ENCODE measurements around the gene SSNA1. TPM values are rescaled to one million over a fixed set of nuclear protein-coding genes. Genes with fewer than 3 reads are reported as not detected.

SSNA1 gene
- total RNA-seq, 3 donors from 2014 or later, result 75.0 to 92.8 (median 82.7) TPM

- TF ChIP-seq POLR2AphosphoS5 (IDR thresholded peaks at IDR 0.05), result no peak
- TF ChIP-seq, protein P1, sequence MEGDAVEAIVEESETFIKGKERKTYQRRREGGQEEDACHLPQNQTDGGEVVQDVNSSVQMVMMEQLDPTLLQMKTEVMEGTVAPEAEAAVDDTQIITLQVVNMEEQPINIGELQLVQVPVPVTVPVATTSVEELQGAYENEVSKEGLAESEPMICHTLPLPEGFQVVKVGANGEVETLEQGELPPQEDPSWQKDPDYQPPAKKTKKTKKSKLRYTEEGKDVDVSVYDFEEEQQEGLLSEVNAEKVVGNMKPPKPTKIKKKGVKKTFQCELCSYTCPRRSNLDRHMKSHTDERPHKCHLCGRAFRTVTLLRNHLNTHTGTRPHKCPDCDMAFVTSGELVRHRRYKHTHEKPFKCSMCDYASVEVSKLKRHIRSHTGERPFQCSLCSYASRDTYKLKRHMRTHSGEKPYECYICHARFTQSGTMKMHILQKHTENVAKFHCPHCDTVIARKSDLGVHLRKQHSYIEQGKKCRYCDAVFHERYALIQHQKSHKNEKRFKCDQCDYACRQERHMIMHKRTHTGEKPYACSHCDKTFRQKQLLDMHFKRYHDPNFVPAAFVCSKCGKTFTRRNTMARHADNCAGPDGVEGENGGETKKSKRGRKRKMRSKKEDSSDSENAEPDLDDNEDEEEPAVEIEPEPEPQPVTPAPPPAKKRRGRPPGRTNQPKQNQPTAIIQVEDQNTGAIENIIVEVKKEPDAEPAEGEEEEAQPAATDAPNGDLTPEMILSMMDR (IDR thresholded peaks at IDR 0.05), result no peak
- TF ChIP-seq POLR2A (IDR thresholded peaks at IDR 0.05), result no peak
- intact Hi-C loops (cut with DNase I; ENCODE audit: low total_unique reads), result no loop called here
- Histone ChIP-seq H3K27ac (peak overlapping the region in 1 of 2 donors; percentile 88), H3K9me3 (no peaks in the 10 kb centered on the region), H3K4me3 (peak overlapping the region in 1 of 3 donors; percentile 63), H3K27me3 (no peaks in the 10 kb centered on the region), H3K36me3 (no peaks in the 10 kb centered on the region), H3K4me1 (peaks cover 0 to 25% of the 10 kb centered on the region in 2 donors)
- no peak for DNase-seq (ENCODE audit: low spot score in 2 of 2)
These were observed 27.9 kb downstream of the SSNA1 start for GRCh38 chr9:137216188-137216965.

DNA sequence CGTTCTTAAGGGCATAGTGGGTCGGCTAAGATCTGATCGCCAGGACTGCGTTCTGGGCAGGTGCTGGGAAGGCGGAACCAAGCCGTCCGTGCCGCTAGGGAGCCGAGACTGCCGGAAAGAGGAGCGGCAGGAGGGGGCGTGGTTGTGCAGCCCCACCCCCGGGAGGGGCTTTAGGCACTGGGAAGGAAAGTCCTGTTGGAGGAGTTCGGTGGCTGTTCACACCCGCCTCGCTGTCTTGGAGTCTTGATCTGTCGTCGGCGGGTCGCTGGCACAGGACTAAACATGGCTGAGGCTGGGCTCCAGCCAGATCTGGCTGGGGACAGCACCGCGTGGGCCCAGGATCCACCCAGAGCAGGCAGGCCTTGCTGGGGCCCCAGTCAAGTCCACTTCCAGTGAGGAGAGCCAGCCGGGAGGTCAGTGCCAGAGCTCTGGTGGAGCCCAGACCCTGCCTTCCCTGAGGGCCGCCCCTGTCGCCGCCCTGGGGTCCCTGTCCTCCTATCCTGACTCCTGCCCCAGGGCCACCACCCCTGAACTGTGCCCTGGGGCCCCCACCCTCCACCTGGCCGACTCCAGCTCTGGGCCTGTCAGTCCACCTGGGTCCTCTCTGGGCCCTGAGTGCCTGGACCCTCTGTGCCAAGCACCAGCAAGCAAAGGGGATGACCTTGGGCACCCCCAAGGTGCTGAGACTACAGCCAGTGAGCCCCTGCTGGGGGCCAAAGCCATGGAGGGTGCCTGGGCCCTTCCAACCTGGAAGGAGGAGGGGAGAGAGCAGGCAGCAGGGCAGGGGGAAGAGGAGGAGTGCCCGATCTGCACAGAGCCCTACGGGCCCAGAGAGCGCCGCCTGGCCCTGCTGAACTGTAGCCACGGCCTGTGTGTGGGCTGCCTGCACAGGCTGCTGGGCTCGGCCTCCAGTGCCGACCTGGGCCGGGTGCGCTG is 29.1 kb downstream of the SSNA1 start:
- no peaks in the 10 kb centered on the region for H3K9me3 ChIP-seq
- H3K27me3 ChIP-seq, result no peaks in the 10 kb centered on the region
- H3K27ac ChIP-seq, result peak overlapping the region; percentile 80 to 88
- peak overlapping the region; percentile 14 to 63 (median 51) for H3K4me3 ChIP-seq
- H3K4me1 ChIP-seq, result peaks cover 0 to 25% of the 10 kb centered on the region in 2 donors
- intact Hi-C loops (cut with DNase I; ENCODE audit: low total_unique reads), result no loop called here
- TF ChIP-seq POLR2A (IDR thresholded peaks at IDR 0.05) (no peak), POLR2AphosphoS5 (IDR thresholded peaks at IDR 0.05) (no peak)
- TF ChIP-seq, protein P1 (IDR thresholded peaks at IDR 0.05), result no peak
- peak; percentile 86 to 92 for DNase-seq (ENCODE audit: low spot score in 2 of 2)
- H3K36me3 ChIP-seq, result no peaks in the 10 kb centered on the region

DNA sequence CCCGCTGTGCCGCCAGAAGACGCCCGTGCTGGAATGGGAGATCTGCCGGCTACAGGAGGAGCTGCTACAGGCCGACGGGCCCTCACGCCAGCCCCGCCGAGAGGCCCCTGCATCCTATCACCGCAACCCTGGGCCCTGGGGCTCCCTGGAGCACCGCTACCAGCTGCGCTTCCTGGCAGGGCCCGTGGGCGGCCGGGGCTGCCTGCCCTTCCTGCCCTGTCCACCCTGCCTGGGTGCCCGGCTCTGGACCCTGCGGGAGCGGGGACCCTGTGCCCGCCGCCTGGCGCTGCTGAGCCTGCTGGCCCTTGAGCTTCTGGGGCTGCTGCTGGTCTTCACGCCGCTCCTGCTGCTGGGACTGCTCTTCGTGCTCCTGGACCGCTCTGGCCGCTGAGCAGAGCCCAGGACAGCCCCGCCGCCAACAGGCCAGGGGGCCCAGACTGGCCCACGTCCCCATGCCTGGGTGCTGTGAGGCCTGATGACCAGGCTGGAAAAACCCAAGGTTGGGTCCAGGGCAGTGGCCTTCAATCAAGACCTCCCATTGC is 29.8 kb downstream of the SSNA1 start:
- intact Hi-C loops (cut with DNase I; ENCODE audit: low total_unique reads), result no loop called here
- Histone ChIP-seq H3K27me3 (no peaks in the 10 kb centered on the region), H3K9me3 (no peaks in the 10 kb centered on the region), H3K36me3 (no peaks in the 10 kb centered on the region), H3K4me1 (peaks cover 0 to 25% of the 10 kb centered on the region in 2 donors), H3K4me3 (peak overlapping the region in 2 of 3 donors; percentile 51 to 63), H3K27ac (peak overlapping the region; percentile 80 to 88)
- TF ChIP-seq, protein P1 (IDR thresholded peaks at IDR 0.05), result no peak
- TF ChIP-seq POLR2A (IDR thresholded peaks at IDR 0.05), result no peak
- TF ChIP-seq POLR2AphosphoS5 (IDR thresholded peaks at IDR 0.05), result no peak
- DNase-seq (ENCODE audit: low spot score in 2 of 2), result no peak

DNA sequence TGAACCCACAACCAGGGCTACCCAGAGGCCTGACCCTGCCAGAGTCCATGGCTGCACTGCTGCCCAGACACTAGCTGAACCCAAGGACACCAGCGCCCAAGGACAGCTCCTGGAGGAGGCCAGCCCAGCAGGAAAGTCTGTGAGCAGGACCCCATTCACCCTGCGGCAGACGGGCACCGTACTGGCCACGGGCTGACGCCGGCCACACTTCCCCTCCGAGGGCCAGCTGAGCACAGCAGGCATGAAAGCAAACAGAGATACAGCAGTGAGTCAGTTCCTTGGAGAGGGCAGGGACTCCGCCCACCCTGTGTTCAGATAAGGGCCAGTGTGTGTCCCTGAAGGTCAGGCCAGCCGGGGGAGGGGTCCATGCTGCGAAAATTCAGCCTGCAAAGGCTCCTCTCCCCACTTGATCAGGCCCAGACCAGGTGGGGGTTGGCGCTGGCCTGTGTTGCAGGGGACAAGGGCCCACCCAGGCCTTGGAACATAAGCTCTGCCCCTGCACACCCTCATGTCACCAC is 30.3 kb downstream of the SSNA1 start:
- Histone ChIP-seq H3K27me3 (no peaks in the 10 kb centered on the region), H3K27ac (no peak overlapping the region), H3K4me3 (no peak overlapping the region), H3K36me3 (no peaks in the 10 kb centered on the region), H3K4me1 (peaks cover 3 to 25% of the 10 kb centered on the region in 2 donors), H3K9me3 (no peaks in the 10 kb centered on the region)
- intact Hi-C loops (cut with DNase I; ENCODE audit: low total_unique reads), result no loop called here
- no peak for DNase-seq (ENCODE audit: low spot score in 2 of 2)
- TF ChIP-seq POLR2AphosphoS5 (IDR thresholded peaks at IDR 0.05), result no peak
- TF ChIP-seq, protein P1 (IDR thresholded peaks at IDR 0.05), result no peak
- TF ChIP-seq POLR2A (IDR thresholded peaks at IDR 0.05), result no peak

All from breast epithelium (tissue), 4 donors.